HUES64 (cell line): ENCODE data around the gene SLK.

ENCODE experiments used
- H3K27ac ChIP-seq: 2 replicates; pipeline ENCODE4 v1.7.0; 2013; ENCODE audit warnings: low read depth, low read length, inconsistent platforms
- H3K27me3 ChIP-seq: 2 replicates; pipeline ENCODE4 v1.6.1; 2013; ENCODE audit warnings: mild to moderate bottlenecking, low read length; ENCODE audit not compliant: insufficient read depth
- H3K36me3 ChIP-seq: 2 replicates; pipeline ENCODE4 v1.6.1; 2013; ENCODE audit warnings: mild to moderate bottlenecking, low read length; ENCODE audit not compliant: insufficient read depth
- H3K4me1 ChIP-seq: 2 replicates; pipeline ENCODE4 v1.6.1; 2013; ENCODE audit warnings: mild to moderate bottlenecking, low read length, moderate library complexity; ENCODE audit not compliant: insufficient read depth
- H3K4me3 ChIP-seq: 2 replicates; pipeline ENCODE4 v1.5.1; 2013; ENCODE audit warnings: mild to moderate bottlenecking, low read length, moderate library complexity
- H3K9ac ChIP-seq: 2 replicates; pipeline ENCODE4 v1.6.1; 2013; ENCODE audit warnings: mild to moderate bottlenecking, low read depth, low read length
- H3K9me3 ChIP-seq: 2 replicates; pipeline ENCODE4 v1.6.1; 2013; ENCODE audit warnings: low read depth, low read length; ENCODE audit not compliant: insufficient read depth
- WGBS: fragments of 150-250, 120-280 bp; methylation state at CpG from one replicate; pipeline ENCODE4 v1.1.7; 2013; ENCODE audit warnings: missing lambda C conversion rate; 5-methylcytosine and 5-hydroxymethylcytosine counted together

Gene SLK

DNA sequence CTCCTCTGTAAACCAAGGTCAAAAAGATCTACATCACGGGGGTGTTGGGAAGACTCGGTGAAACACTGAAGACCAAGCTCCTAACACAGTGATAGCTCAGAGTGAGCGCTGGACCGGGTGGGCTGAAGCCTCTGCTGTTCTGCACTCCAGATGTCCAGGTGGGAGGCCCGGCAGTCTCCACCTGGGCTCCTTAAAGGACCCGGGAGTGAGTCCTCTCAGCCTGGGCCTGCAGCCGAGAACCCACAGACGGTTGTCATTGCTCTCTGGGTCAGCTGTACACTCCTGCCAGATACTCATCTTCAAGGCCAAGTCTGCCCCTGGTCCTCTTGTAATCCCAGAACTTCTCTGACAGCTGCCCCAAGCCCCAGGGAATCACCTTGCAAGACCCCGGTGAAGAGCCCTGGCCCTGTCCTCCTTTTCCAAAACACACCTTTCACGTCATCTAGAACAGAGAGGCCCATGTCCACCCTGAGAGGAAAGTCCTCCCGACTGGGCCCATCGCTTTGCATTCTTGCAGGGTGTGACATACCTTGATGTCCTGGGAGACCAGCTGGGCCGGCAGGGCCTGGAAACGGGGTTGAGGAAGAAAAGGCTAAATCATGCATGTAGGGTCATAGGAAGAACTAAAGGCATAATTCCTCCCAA is 75.1 kb downstream of the SLK start:
- no peak overlapping the region for H3K4me3 ChIP-seq
- H3K9me3 ChIP-seq = no peaks in the 10 kb centered on the region
- no peak overlapping the region for H3K27ac ChIP-seq
- H3K9ac ChIP-seq = no peak overlapping the region
- WGBS = 93% methylated on average over 14 of the region's 14 CpGs
- no peaks in the 10 kb centered on the region for H3K27me3 ChIP-seq
- no peaks in the 10 kb centered on the region for H3K36me3 ChIP-seq
- 0 out of 2 replicates have a peak, but pooled peaks cover 6% of the 10 kb centered on the region for H3K4me1 ChIP-seq

DNA sequence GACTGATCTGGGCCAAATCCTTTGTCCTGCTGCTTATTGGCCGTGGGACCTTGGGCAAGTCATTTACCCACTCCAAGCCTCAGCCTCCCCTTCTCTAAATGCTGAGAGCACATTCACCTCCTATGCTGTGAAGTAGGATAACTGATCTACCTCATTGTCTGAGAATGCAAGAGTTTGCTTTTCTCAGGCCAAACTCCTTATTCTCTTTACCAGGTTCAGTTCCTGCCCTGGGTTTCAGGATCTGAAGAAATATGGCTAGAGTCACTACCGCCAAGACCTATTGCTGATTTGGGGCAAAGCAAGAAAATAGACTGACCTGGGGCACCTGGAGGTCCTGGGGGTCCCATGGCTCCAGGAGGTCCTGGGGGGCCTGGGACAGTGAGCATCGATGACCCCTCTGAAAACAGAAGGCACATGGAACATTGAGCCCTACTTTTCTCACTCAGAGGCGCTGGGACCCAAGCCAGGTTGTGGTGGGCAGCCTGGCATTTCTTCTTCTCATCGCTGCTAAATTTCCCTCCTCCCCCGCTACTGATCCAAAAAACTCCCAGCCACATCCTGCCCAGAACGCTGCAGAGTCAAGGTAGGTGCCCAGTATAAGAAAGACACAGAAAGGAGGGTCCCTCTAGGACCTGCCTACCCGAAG is 76.4 kb downstream of the SLK start:
- 88% methylated on average over 8 of the region's 8 CpGs for WGBS
- no peak overlapping the region for H3K4me3 ChIP-seq
- no peaks in the 10 kb centered on the region for H3K36me3 ChIP-seq
- no peak overlapping the region for H3K27ac ChIP-seq
- no peak overlapping the region for H3K9ac ChIP-seq
- no peaks in the 10 kb centered on the region for H3K27me3 ChIP-seq
- 0 out of 2 replicates have a peak, but pooled peaks cover 6% of the 10 kb centered on the region for H3K4me1 ChIP-seq
- H3K9me3 ChIP-seq = no peaks in the 10 kb centered on the region

DNA sequence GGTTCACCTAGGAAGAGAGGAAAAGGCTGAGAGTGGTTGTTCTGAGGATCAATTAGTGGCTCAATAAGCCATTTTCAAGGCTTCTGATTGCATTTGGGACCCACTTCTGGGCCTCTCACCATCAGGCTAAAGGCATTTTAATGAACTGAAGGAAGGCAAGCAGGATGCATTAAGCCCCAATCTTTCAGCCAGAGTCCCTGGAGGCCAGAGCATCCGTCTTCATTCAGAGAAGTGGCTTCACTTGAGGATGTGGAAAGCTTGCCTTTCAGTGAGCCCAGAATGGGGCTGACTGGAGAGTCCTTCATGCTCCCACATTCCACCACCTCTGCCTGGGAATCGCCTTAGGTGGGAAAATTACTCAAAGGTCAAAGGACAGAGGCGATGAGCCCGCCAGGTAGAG is 76.9 kb downstream of the SLK start:
- H3K9me3 ChIP-seq = no peaks in the 10 kb centered on the region
- WGBS = 89% methylated on average over 4 of the region's 4 CpGs
- no peaks in the 10 kb centered on the region for H3K27me3 ChIP-seq
- no peak overlapping the region for H3K27ac ChIP-seq
- no peak overlapping the region for H3K4me3 ChIP-seq
- no peaks in the 10 kb centered on the region for H3K36me3 ChIP-seq
- no peak overlapping the region for H3K9ac ChIP-seq
- H3K4me1 ChIP-seq = 0 out of 2 replicates have a peak, but pooled peaks cover 6% of the 10 kb centered on the region

DNA sequence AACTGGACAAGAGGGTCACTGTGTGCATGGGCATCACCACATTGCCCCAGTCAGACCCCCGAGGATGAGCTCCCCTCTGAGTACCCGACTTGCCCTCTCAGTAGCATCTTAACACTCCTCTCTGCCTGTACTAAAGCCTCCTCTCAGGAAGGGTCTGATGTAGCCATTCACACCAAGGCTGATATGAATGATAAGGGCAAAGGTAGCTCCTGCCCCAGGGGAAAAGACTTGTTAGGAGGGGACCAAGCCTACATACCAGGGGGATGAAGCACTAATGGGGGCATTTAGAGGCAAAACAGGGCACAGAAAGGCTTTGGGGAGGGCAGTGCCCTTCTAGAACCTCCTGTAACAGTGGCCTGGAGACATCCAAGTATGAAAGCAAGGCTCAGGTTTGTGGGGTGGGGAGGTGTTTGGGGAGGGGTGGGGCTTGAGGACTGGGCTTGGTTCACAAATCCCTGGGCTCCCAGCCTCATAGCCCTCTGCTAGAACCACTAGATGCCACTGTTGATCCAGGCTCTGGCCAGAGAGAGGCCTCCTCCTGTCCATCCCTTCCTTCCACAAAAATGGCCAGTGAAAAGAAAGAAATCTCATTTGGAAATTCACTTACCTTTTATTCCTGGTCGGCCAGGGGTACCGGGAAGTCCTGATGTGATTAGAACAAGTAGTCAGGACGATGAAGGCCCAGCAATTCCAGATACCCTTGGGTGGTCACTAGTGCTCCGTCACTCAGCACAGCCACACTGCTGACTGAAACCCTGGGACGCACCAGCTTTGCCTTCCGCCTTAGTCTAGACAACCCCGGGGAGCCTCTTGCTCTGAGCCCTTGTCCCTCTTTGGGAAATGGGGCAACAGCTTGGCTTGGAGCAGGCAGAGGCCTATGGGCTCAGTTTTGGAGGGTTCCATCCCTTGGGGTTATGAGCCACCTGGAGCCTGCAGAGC is 78.5 kb downstream of the SLK start:
- Histone ChIP-seq H3K9me3 (no peaks in the 10 kb centered on the region), H3K27ac (no peak overlapping the region), H3K27me3 (no peaks in the 10 kb centered on the region), H3K36me3 (no peaks in the 10 kb centered on the region), H3K4me3 (no peak overlapping the region), H3K4me1 (0 out of 2 replicates have a peak, but pooled peaks cover 6% of the 10 kb centered on the region), H3K9ac (no peak overlapping the region)
- WGBS = 64% methylated on average over 9 of the region's 9 CpGs

DNA sequence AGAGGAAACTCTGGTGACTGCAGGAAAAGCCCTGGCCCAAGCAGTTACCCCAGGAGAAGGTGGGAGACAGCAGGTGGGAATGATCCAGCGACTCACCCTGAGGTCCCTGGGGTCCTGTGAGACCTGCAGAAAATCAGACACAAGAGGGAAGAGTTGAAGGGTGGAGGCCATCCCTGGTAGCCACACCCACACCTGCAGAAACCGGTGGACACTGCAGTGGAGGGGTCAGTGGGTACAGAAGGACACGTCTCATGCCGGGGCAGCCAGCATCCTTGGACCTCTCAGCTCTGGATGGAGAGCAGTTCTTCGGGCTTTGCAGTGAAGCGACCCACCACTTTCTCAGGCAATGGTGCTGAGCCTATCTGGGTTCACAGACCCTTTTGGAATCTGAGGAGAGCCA is 79.7 kb downstream of the SLK start:
- Histone ChIP-seq H3K9me3 (no peaks in the 10 kb centered on the region), H3K27me3 (no peaks in the 10 kb centered on the region), H3K4me1 (0 out of 2 replicates have a peak, but pooled peaks cover 6% of the 10 kb centered on the region), H3K4me3 (no peak overlapping the region), H3K36me3 (no peaks in the 10 kb centered on the region), H3K27ac (no peak overlapping the region), H3K9ac (no peak overlapping the region)
- WGBS = 93% methylated on average over 6 of the region's 6 CpGs

DNA sequence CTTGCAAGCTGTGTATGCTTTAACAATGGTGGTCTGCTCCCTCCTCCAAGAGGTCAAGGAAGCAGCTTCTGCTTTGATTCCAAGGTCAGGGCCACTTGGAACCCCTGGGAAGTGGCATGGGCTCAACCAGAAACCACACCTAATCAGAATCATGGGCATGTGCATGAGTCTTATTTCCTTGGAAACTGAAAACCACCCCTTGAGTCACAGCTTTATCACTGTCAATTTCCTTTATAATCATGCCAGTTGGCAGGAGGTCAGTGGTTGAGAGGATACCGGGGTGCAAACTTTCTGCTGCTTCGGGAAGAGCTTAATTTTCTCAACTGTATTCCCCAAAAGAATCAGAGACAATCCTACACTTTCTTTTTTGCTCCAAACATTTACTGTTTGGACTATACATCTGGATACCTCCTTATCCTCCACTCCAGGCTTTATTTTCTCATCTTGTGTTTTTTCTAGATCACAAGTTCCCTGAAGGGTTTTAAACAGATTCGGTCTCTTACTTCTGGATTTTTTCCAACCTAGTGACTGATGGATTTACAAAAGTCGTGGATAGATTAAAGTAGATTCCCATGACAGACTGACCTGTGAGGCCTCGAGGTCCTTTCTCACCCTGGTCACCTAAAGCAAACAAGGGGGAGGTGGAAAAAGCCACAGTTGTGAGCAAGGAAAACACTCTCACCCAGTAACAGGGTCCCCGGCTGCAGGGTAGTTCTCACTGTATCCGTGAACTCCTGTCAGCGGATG is 82.7 kb downstream of the SLK start:
- Histone ChIP-seq H3K27me3 (no peaks in the 10 kb centered on the region), H3K9ac (no peak overlapping the region), H3K4me1 (0 out of 2 replicates have a peak, but pooled peaks cover 6% of the 10 kb centered on the region), H3K36me3 (no peaks in the 10 kb centered on the region), H3K9me3 (no peaks in the 10 kb centered on the region), H3K4me3 (no peak overlapping the region), H3K27ac (no peak overlapping the region)
- WGBS = 87% methylated on average over 8 of the region's 8 CpGs

DNA sequence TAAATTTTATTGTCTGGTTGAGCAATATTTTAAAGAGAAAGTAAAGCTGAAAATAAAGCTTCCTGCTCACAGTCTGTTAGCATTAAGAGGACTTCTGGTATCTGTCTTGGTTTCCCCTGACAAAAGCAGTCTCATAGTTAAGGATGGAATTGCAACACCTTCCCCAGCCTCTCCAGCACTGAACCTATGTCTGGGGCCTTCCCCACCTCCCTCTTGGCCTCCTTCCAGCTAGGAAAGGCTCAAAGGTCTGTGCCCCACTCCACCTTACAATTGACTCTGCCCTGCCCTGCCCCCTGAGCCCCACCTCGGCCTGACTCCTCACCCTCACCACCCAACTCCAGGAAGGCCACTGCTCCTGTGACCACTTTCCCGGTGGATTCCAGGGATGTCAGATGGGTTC is 85.5 kb downstream of the SLK start:
- Histone ChIP-seq H3K9ac (no peak overlapping the region), H3K27me3 (no peaks in the 10 kb centered on the region), H3K4me1 (peaks cover 4% of the 10 kb centered on the region), H3K27ac (no peak overlapping the region), H3K36me3 (no peaks in the 10 kb centered on the region), H3K4me3 (no peak overlapping the region), H3K9me3 (no peaks in the 10 kb centered on the region)
- WGBS = 89% methylated on average over 2 of the region's 2 CpGs

DNA sequence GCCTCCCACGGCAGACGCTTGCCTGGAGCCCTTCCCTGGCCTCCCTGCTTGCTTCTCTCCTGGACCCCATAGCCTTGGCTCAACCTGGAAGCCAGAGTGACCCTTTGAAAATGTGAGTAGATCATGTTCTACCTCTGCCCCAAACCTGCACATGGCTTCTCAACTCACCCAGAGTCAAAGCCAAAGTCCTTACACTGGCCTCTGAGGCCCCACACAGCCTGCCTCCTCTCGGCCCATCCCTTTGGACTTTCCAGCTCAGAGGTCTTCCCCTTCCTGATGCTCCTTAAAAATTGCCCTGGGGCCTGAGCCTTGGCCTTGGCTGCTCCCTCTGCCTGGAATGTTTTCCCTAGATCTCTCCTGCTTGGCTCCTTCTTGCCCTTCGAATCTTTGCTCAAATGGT is 86.3 kb downstream of the SLK start:
- WGBS = 90% methylated on average over 4 of the region's 4 CpGs
- Histone ChIP-seq H3K4me1 (peaks cover 12% of the 10 kb centered on the region), H3K27ac (no peak overlapping the region)

DNA sequence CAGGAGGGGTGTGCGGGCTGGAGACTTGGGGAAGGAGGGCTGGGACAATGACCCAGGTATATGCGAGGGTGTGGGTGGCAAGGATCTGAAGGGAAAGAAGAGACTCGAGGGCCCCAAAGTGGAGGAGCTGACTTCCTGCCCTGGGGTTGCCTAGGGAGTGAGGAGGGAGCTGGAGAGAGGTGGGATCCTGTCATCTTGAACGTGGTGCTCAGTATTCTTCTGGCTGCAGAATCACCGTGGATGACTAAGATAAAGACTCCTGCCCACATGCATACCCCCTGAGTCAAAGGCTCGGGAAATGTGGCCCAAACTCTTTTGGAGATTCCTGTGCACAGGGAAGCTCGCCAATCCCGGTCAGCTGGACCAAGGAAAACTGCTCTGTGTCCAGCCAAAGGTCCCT is 87.5 kb downstream of the SLK start:
- Histone ChIP-seq H3K9me3 (no peaks in the 10 kb centered on the region), H3K4me1 (peaks cover 19% of the 10 kb centered on the region), H3K36me3 (no peaks in the 10 kb centered on the region), H3K27me3 (no peaks in the 10 kb centered on the region), H3K4me3 (no peak overlapping the region), H3K27ac (no peak overlapping the region), H3K9ac (no peak overlapping the region)
- WGBS = 71% methylated on average over 8 of the region's 8 CpGs

More for the DNA sequence above, 86.3 kb downstream of the SLK start:
- H3K36me3 ChIP-seq = no peaks in the 10 kb centered on the region
- no peaks in the 10 kb centered on the region for H3K9me3 ChIP-seq
- H3K9ac ChIP-seq = no peak overlapping the region
- H3K4me3 ChIP-seq = no peak overlapping the region
- no peaks in the 10 kb centered on the region for H3K27me3 ChIP-seq

DNA sequence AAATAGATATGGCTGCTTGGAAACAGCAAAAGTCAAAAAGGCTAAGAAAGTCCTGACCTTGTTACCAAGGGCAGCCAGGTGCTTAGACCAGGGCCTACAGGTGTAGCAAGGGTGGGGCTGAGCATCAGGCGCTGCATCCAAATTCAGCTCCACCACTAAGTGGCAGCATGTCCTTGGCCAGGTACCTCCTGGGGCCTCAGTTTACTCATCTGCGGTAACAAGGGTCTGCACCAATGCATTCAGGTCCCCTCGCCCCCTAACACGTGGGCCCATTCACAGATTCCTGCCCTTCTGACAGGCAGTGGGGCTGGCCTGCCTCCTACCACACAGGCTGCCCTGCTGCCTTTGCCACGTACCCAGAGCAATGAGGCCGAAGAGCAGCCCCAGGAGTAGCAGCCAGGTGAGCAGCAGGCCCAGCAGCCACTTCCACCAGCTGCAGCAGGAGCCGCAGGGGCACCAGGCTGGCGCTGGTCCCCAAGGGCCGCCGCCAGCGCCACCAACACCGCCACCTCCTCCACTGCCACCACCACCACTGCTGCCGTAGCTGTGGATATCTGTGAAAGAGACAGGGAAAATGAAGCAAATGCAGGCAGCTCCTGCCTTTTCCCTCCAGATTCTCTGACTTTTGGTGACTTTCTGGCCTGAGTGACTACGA is 89.8 kb downstream of the SLK start:
- H3K27me3 ChIP-seq = no peaks in the 10 kb centered on the region
- no peak overlapping the region for H3K4me3 ChIP-seq
- H3K9me3 ChIP-seq = no peaks in the 10 kb centered on the region
- H3K36me3 ChIP-seq = no peaks in the 10 kb centered on the region
- H3K9ac ChIP-seq = no peak overlapping the region
- peaks cover 25% of the 10 kb centered on the region for H3K4me1 ChIP-seq
- WGBS = 92% methylated on average over 14 of the region's 14 CpGs
- no peak overlapping the region for H3K27ac ChIP-seq
